K562 (cell line): ENCODE results near the gene FCSK. TPM values are rescaled to one million over a fixed set of nuclear protein-coding genes. Genes with fewer than 3 reads are reported as not detected.

ENCODE experiments used
- CBFA2T2 ChIP-seq: fragments of 450-650 bp; conservative IDR thresholded peaks from 2 replicates; pipeline ENCODE4 v1.6.1; 2017; ENCODE audit warnings: mild to moderate bottlenecking
- CBX5 ChIP-seq: IDR thresholded peaks from 2 replicates; pipeline ENCODE4 v1.6.1; 2014; ENCODE audit warnings: low read depth, borderline replicate concordance
- DMBX1 ChIP-seq: fragments of 250-450 bp; sonication (Bioruptor Pico); IDR thresholded peaks from 2 replicates; pipeline ENCODE4 v1.8.0; 2022; ENCODE audit warnings: inconsistent platforms, mild to moderate bottlenecking, moderate library complexity, borderline replicate concordance
- ELF1 ChIP-seq: fragments of 200-800 bp; sonication (Bioruptor generic); IDR thresholded peaks from 2 replicates; pipeline ENCODE4 v1.6.1; 2016; ENCODE audit warnings: missing genetic modification characterization, missing compliant biosample characterization
- EP400 ChIP-seq: fragments of 450-650 bp; IDR thresholded peaks from 2 replicates; pipeline ENCODE4 v1.6.1; 2017; ENCODE audit warnings: antibody characterized with exemption, mild to moderate bottlenecking, moderate library complexity
- ETS2 ChIP-seq: IDR thresholded peaks from 2 replicates; pipeline ENCODE4 v1.6.1; 2016; ENCODE audit warnings: borderline replicate concordance, missing genetic modification characterization, mild to moderate bottlenecking, moderate library complexity, missing compliant biosample characterization; ENCODE audit not compliant: poor library complexity, severe bottlenecking
- FOXJ2 ChIP-seq: fragments of 200-800 bp; sonication (Bioruptor generic); IDR thresholded peaks from 2 replicates; pipeline ENCODE4 v1.6.1; 2016; ENCODE audit warnings: missing genetic modification characterization, missing compliant biosample characterization
- GTF2B ChIP-seq: IDR thresholded peaks from 2 replicates; pipeline ENCODE4 v1.6.1; 2011; ENCODE audit not compliant: insufficient read length; ENCODE audit errors: extremely low read depth
- L3MBTL2 ChIP-seq: fragments of 450-650 bp; IDR thresholded peaks from 2 replicates; pipeline ENCODE4 v1.6.1; 2016; ENCODE audit warnings: mild to moderate bottlenecking, moderate library complexity
- MYBL2 ChIP-seq, 2 experiments: fragments of 450-650 bp in 1 of 2; sonication (generic) in 1 of 2; formaldehyde crosslinking in 1 of 2; IDR thresholded peaks; 2 replicates each; pipeline versions ENCODE4 v1.6.1 to v1.8.1; 2017 to 2022; ENCODE audit warnings: borderline replicate concordance in 1 of 2, inconsistent platforms in 1 of 2, low read depth in 1 of 2, mild to moderate bottlenecking in 1 of 2, missing genetic modification reagents in 1 of 2, moderate library complexity in 1 of 2
- NFE2L1 ChIP-seq: fragments of 450-650 bp; IDR thresholded peaks from 2 replicates; pipeline ENCODE4 v1.6.1; 2016; ENCODE audit warnings: missing genetic modification characterization, low read depth, mild to moderate bottlenecking, missing compliant biosample characterization, moderate library complexity, borderline replicate concordance
- NFYB ChIP-seq: IDR thresholded peaks from 2 replicates; pipeline ENCODE4 v1.6.1; 2011; ENCODE audit warnings: mild to moderate bottlenecking, moderate library complexity; ENCODE audit not compliant: insufficient read length; ENCODE audit errors: extremely low read depth
- SNIP1 ChIP-seq: fragments of 450-650 bp; IDR thresholded peaks from 2 replicates; pipeline ENCODE4 v1.7.1; 2017; ENCODE audit warnings: low read depth, mild to moderate bottlenecking
- TAF1 ChIP-seq: IDR thresholded peaks from 2 replicates; pipeline ENCODE4 v1.6.1; 2011; ENCODE audit warnings: mild to moderate bottlenecking, low read length, moderate library complexity; ENCODE audit not compliant: insufficient read depth, control insufficient read depth, severe bottlenecking; ENCODE audit errors: extremely low read depth
- TOE1 ChIP-seq, 2 experiments: fragments of 450-650 bp in 1 of 2; sonication (generic) in 1 of 2; formaldehyde crosslinking in 1 of 2; IDR thresholded peaks; 2 replicates each; pipeline versions ENCODE4 v1.7.1 to v1.8.0; 2016 to 2022; ENCODE audit warnings: borderline replicate concordance in 2 of 2, mild to moderate bottlenecking in 2 of 2, antibody characterized with exemption in 1 of 2, inconsistent platforms in 1 of 2, low read depth in 1 of 2, missing genetic modification reagents in 1 of 2, moderate library complexity in 1 of 2
- ZFPM2 ChIP-seq: fragments of 250-450 bp; sonication (Bioruptor Pico); IDR thresholded peaks from 2 replicates; pipeline ENCODE4 v1.5.1; 2022; ENCODE audit warnings: mild to moderate bottlenecking
- ZNF124 ChIP-seq: sonication (generic); formaldehyde crosslinking; IDR thresholded peaks from 2 replicates; pipeline ENCODE4 v1.8.1; 2022; ENCODE audit warnings: missing genetic modification reagents
- ZNF584 ChIP-seq: fragments of 200-800 bp; sonication (Bioruptor generic); IDR thresholded peaks from 2 replicates; pipeline ENCODE4 v1.6.1; 2016; ENCODE audit warnings: low read depth, mild to moderate bottlenecking, missing genetic modification characterization, missing compliant biosample characterization
- ZNF77 ChIP-seq: fragments of 250-450 bp; sonication (Bioruptor Pico); IDR thresholded peaks from 2 replicates; pipeline ENCODE4 v1.5.0; 2020
- polyA plus RNA-seq, 8 experiments: library from polyadenylated mRNA; depleted of rRNA in 4 of 8; stranded (reverse) in 5 of 8; unstranded in 3 of 8; fragments of >200 nt; fragmentation: Nextera tagmentation in 2 of 8; fragmentation: Illumina TruSeq in 1 of 8; extraction: Ambion mirVana in 2 of 8; extraction: Trizol in 1 of 8; gene quantifications; 2 replicates each; pipeline versions ENCODE4 v1.2.1 to v1.2.3, GENCODE V29; 2011 to 2014; ENCODE audit warnings: inconsistent platforms in 1 of 8, missing spikeins in 1 of 8
- total RNA-seq, 7 experiments: library from RNA; depleted of rRNA in 6 of 7; stranded (reverse); fragments of >200 nt in 6 of 7; fragmentation: Illumina TruSeq in 2 of 7; extraction: Trizol in 2 of 7; gene quantifications; 2 replicates each; pipeline versions ENCODE4 v1.2.1 to v1.2.3, GENCODE V29; 2011 to 2021; ENCODE audit warnings: low replicate concordance in 1 of 7
- TF ChIP-seq, protein P1 (sequence below): fragments of 450-650 bp; formaldehyde crosslinking; IDR thresholded peaks from 2 replicates; pipeline ENCODE4 v1.4.0; 2020; ENCODE audit warnings: mild to moderate bottlenecking, moderate library complexity
- TF ChIP-seq, protein P2 (sequence below): fragments of 250-450 bp; sonication (Bioruptor Pico); IDR thresholded peaks from 2 replicates; pipeline ENCODE4 v1.5.0; 2021; ENCODE audit warnings: mild to moderate bottlenecking, moderate library complexity

Gene FCSK
- total and polyA plus RNA-seq, 9 of the 15 experiments (the other 6 are each of a cell fraction or from before 2014, with no cell fraction given), result 0.92 to 18.6 (median 8.3) TPM

- TF ChIP-seq TAF1 (peak; percentile 66), NFYB (no peak), EP400 (peak; percentile 92), CBFA2T2 (peak; percentile 99), ETS2 (no peak), L3MBTL2 (peak; percentile 86), GTF2B (no peak), ZFPM2 (CRISPR knock-in tag) (no peak), NFE2L1 (no peak), DMBX1 (CRISPR knock-in tag) (peak; percentile 94), SNIP1 (no peak), CBX5 (no peak), ZNF77 (CRISPR knock-in tag) (no peak), MYBL2 (IDR thresholded peaks at IDR 0.05; ENCODE audit: low read depth) (no peak; the same call in 1 of the 2 replicates), MYBL2 (CRISPR knock-in tag; IDR thresholded peaks at IDR 0.05; ENCODE audit: borderline replicate concordance) (no peak), FOXJ2 (tag) (peak; percentile 94), ZNF124 (CRISPR knock-in tag) (no peak), ZNF584 (peak; percentile 84; the same call in 1 of the 2 replicates), TOE1 (IDR thresholded peaks at IDR 0.05; ENCODE audit: borderline replicate concordance) (peak; percentile 80), TOE1 (CRISPR knock-in tag; IDR thresholded peaks at IDR 0.05; ENCODE audit: borderline replicate concordance, low read depth) (no peak), ELF1 (tag) (peak; percentile 70; the same call in 1 of the 2 replicates)
- TF ChIP-seq, protein P1, sequence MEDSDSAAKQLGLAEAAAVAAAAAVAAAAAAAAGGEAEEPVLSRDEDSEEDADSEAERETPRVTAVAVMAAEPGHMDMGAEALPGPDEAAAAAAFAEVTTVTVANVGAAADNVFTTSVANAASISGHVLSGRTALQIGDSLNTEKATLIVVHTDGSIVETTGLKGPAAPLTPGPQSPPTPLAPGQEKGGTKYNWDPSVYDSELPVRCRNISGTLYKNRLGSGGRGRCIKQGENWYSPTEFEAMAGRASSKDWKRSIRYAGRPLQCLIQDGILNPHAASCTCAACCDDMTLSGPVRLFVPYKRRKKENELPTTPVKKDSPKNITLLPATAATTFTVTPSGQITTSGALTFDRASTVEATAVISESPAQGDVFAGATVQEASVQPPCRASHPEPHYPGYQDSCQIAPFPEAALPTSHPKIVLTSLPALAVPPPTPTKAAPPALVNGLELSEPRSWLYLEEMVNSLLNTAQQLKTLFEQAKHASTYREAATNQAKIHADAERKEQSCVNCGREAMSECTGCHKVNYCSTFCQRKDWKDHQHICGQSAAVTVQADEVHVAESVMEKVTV (CRISPR knock-in tag), result peak; percentile 30; the same call in 1 of the 2 replicates
- TF ChIP-seq, protein P2, sequence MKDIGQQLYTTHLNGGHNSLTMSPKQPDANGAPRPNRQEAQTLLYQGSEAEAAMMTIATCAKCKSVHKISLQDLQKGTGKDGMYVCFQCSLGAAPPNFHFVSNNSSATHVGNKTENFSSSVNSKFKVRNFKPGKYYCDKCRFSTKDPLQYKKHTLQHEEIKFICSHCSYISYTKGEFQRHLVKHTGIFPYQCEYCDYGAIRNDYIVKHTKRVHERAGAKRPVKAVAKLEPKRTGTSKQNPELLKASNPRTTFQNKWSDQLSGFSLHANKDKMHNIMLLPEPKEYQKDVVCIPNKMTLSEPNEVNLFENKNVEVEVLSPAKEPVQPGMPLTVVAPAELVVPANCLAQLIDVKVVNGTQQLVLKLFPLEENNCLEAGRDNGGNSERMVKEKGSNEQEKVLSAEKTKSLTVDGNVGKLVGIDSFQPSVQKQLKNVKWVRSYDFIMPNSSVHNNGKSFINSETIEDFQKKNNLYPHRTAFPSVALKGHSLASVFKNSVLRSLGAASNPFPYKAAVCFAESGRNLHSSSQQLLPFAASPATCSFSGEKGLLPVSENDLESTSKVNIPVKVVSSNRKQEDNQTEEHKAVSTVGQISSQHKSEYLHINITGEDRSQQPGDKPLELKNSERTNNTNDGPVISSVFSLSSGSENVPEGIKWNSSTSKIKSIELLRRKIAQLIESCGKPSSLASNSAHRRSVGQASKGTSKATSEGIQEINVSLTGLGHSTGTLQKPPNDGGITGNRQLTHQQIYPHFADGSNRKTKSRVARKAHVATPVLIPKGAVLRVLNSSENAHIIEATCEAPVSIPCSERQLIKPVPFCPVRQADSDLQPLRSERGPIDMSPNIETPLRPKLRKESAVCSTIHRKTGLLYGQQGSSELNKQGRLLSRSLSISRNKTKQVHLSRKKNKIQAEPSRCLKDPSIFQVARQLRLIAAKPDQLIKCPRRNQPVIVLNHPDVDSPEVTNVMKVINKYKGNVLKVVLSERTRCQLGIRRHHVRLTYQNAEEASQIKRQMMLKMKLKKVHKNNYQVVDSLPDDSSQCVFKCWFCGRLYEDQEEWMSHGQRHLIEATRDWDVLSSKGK (CRISPR knock-in tag), result no peak
Measured at GRCh38 chr16:70428178-70428998, 26.0 kb upstream of the FCSK start (continued).
